A673 (cell line): ENCODE results near the gene FKBP4.

Experiments
- EZH2 ChIP-seq: fragments of 200-600 bp; sonication (generic); IDR thresholded peaks from 2 replicates; pipeline ENCODE4 v1.6.1; 2017; ENCODE audit warnings: borderline replicate concordance, low read depth, mild to moderate bottlenecking, mixed read lengths, antibody characterized with exemption, low read length; ENCODE audit not compliant: poor library complexity, severe bottlenecking
- TF ChIP-seq, protein P1 (sequence below): fragments of 300-800, 200-600 bp; sonication (generic); conservative IDR thresholded peaks from 2 replicates; pipeline ENCODE4 v1.5.1; 2017; ENCODE audit warnings: low read depth, mild to moderate bottlenecking, antibody characterized with exemption, low read length, moderate library complexity, mixed read lengths

DNA sequence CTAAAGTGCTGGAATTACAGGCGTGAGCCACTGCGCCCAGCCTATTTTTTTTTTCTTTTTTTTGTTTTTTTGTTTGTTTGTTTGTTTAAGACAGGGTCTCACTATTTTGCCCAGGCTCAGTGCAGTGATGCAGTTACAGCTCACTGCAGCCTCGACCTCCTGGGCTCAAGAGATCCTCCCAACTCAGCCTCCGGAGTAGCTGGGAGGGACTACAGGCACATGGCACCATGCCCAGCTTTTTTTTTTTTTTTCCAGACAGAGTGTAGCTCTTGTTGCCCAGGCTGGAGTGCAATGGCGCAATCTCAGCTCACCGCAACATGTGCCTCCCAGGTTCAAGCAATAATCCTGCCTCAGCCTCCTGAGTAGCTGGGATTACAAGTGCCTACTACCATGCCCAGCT lies 11.9 kb downstream of the FKBP4 start:
- TF ChIP-seq, protein P1, sequence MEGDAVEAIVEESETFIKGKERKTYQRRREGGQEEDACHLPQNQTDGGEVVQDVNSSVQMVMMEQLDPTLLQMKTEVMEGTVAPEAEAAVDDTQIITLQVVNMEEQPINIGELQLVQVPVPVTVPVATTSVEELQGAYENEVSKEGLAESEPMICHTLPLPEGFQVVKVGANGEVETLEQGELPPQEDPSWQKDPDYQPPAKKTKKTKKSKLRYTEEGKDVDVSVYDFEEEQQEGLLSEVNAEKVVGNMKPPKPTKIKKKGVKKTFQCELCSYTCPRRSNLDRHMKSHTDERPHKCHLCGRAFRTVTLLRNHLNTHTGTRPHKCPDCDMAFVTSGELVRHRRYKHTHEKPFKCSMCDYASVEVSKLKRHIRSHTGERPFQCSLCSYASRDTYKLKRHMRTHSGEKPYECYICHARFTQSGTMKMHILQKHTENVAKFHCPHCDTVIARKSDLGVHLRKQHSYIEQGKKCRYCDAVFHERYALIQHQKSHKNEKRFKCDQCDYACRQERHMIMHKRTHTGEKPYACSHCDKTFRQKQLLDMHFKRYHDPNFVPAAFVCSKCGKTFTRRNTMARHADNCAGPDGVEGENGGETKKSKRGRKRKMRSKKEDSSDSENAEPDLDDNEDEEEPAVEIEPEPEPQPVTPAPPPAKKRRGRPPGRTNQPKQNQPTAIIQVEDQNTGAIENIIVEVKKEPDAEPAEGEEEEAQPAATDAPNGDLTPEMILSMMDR, result no peak
- TF ChIP-seq EZH2, result no peak
